Kidney epithelial cell (primary cell): ENCODE measurements around the gene OGFOD2. TPM values are rescaled to one million over a fixed set of nuclear protein-coding genes. Genes with fewer than 3 reads are reported as not detected.

Experiments
- DNase-seq: peaks from one replicate; pipeline ENCODE4 v3.0.0-alpha.2; 2010; ENCODE audit warnings: low read depth
- H3K27me3 ChIP-seq: 2 replicates; pipeline ENCODE4 v1.6.0; 2011; ENCODE audit warnings: low read length; ENCODE audit not compliant: control insufficient read depth, insufficient read depth
- H3K36me3 ChIP-seq: 2 replicates; pipeline ENCODE4 v1.5.1; 2011; ENCODE audit warnings: low read length; ENCODE audit not compliant: control insufficient read depth, insufficient read depth
- H3K4me3 ChIP-seq: 2 replicates; pipeline ENCODE4 v1.5.1; 2011; ENCODE audit warnings: low read depth, mild to moderate bottlenecking, control low read depth, low read length
- CTCF ChIP-seq: IDR thresholded peaks from 2 replicates; pipeline ENCODE4 v1.5.1; 2011; ENCODE audit warnings: mild to moderate bottlenecking, moderate library complexity, low read length, control low read depth, inconsistent platforms; ENCODE audit not compliant: insufficient read depth, poor library complexity, severe bottlenecking
- total RNA-seq: library from RNA; depleted of rRNA; stranded (reverse); fragments of >200 nt; gene quantifications from 2 replicates; pipeline ENCODE4 v1.2.3, GENCODE V29; 2015

Gene OGFOD2
- total RNA-seq, 1 donor from 2014 or later: 13.0 TPM

GRCh38 chr12:122955156-122955555 is 19.9 kb upstream of the OGFOD2 start:
- no peak for TF ChIP-seq CTCF
- DNase-seq: no peak
- Histone ChIP-seq H3K27me3 (no peaks in the 10 kb centered on the region), H3K4me3 (no peak overlapping the region), H3K36me3 (peaks cover 2% of the 10 kb centered on the region)

GRCh38 chr12:122956035-122956434 is 19.0 kb upstream of the OGFOD2 start:
- Histone ChIP-seq H3K36me3 (peaks cover 2% of the 10 kb centered on the region), H3K4me3 (no peak overlapping the region), H3K27me3 (no peaks in the 10 kb centered on the region)
- DNase-seq: no peak
- TF ChIP-seq CTCF: no peak

- no peak overlapping the region for H3K4me3 ChIP-seq
- peaks cover 2% of the 10 kb centered on the region for H3K36me3 ChIP-seq
- no peak for TF ChIP-seq CTCF
- no peaks in the 10 kb centered on the region for H3K27me3 ChIP-seq
- DNase-seq: no peak
These were observed 16.7 kb upstream of the OGFOD2 start for GRCh38 chr12:122958198-122958888.

GRCh38 chr12:122959566-122960192 is 15.4 kb upstream of the OGFOD2 start:
- Histone ChIP-seq H3K4me3 (no peak overlapping the region), H3K36me3 (peaks cover 2% of the 10 kb centered on the region), H3K27me3 (no peaks in the 10 kb centered on the region)
- TF ChIP-seq CTCF: no peak
- no peak for DNase-seq

- no peaks in the 10 kb centered on the region for H3K27me3 ChIP-seq
- TF ChIP-seq CTCF: no peak
These were observed 14.9 kb upstream of the OGFOD2 start for GRCh38 chr12:122960193-122960569.

More at GRCh38 chr12:122960193-122960569, 14.9 kb upstream of the OGFOD2 start:
- no peak for DNase-seq
- Histone ChIP-seq H3K4me3 (no peak overlapping the region), H3K36me3 (peaks cover 2% of the 10 kb centered on the region)
